HG03159 (cell line): ENCODE results near the gene ARHGDIB.

Source experiments
- ATAC-seq: cut with Tn5 transposase; IDR thresholded peaks from one replicate; pipeline ENCODE4 v1.9.1; 2021; ENCODE audit warnings: mild to moderate bottlenecking, moderate library complexity; ENCODE audit not compliant: unreplicated experiment

The ARHGDIB gene

DNA sequence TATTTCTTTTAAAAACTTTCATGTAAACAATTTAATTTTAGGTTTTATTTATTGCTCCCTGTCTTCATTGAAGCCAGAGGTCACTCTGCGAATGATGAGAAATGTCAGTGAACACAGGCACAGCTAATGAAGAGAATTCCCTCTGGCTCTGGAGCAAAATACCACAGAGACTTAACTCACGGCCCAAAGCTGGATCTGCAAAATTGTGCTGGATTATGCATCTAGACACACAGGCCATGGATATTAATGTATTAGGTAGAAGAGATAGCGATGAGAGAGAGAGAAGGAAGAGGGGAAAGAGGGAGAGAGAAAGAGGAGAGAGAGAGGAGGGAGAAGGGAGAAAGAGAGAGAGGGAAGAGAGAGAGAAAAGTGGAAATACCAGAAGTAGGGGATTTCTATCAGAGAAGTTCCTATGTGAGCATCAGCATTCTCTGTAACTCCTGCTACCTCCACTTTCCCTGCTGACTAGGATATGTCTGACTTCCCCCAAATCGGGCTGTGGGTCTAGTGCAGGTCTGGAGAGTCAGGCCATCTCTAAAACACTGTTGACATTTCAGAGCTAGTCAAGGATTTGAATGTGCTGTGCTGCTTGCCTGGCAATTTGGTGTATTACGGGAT is 3.7 kb downstream of the ARHGDIB start:
- ATAC-seq, result no peak

DNA sequence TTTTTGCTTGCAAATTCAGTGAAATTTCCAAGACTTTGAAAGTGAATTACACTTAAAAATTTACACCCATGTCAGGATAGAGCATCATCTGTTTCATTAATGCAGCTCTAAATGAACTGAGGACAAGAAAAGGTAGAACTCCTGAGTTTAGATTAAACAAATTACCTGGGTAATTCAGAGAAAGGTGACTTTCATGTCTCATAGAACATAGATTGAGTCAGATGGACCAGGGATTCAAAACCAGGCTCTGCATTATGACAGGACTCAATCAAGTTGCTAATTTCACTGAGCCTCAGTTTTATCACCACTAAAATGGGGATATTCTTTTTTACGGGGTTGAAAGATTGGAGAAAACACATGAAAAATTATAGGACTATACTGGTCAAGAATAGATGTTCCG is 4.5 kb downstream of the ARHGDIB start:
- ATAC-seq, result no peak

- ATAC-seq, result peak; percentile 35
These were observed 5.1 kb downstream of the ARHGDIB start for GRCh38 chr12:14956024-14956891.

- ATAC-seq, result no peak
These were observed 7.1 kb downstream of the ARHGDIB start for GRCh38 chr12:14954269-14954668.

- no peak for ATAC-seq
These were observed 7.6 kb downstream of the ARHGDIB start for GRCh38 chr12:14953752-14954151.

DNA sequence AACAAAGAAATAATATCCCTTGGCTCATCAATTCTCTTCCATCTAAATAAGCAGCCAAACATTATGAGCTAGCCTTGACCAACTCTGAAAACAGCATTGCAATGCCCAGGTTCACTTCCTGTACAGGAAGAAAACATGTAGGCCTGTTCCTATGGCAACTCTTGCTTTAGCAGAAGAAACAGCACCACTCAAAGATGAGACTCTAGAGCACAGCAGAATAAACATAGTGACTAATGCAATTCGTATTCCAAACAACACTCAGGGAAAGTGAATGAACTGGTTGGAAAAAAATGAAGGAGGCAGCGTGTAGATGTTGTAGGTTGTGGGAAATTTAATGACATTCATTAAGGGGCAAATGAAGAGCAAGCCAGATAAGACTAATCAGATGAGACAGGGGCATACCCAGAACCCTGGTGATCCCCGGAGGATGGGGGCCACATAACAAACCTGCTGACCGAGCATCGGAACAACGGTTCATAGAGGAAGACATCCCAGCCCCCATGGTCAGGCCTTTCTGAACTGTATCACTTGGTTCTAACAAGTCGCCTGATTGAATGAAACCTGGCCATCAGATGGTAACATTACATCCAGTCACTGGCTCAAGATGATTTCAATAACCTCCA is 9.0 kb downstream of the ARHGDIB start:
- ATAC-seq, result peak; percentile 65

- no peak for ATAC-seq
These were observed 9.6 kb downstream of the ARHGDIB start for GRCh38 chr12:14951851-14952250.

- ATAC-seq, result no peak
These were observed 10.2 kb downstream of the ARHGDIB start for GRCh38 chr12:14950982-14951746.

GRCh38 chr12:14950421-14950820 is 11.0 kb downstream of the ARHGDIB start:
- ATAC-seq, result no peak

DNA sequence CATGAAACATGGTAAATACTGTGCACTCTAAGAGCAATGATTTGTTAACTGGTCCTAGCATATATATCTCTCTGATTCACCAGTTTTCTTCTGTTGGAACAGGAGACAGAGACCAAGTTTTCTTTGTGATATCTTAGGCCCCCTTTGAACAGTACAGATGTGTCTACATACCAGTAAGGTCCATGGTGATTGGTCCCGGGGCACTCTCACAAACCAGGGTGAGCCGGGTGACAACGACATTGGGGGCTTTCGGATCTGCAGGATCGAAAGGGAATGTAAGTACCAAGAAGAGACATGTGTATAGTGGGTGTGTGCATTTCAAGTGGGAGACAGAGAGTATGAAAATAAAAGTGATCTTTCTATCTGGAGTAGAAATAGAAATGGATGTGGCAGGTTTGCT is 11.8 kb downstream of the ARHGDIB start:
- no peak for ATAC-seq

DNA sequence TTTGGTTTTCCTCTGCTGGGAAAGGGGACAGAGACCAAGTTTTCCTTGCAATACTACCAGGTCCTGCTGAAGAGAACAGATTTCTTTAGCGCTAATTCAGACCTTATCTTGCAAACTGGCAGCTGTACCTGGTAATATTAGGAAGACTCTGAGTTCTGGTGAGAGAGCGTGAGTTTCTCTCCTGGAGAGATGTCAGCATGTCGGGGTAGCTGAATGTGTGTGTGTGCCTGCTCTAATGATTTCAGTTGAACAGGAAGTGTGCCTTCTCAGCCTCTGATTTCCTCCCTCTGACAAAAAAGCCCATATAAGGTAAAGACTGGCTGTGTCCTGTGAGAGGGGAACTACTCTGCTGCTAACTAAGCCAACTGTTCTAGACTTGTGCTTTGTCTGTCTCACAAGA is 12.7 kb downstream of the ARHGDIB start:
- peak; percentile 90 for ATAC-seq

GRCh38 chr12:14946861-14947260 is 14.5 kb downstream of the ARHGDIB start:
- no peak for ATAC-seq

DNA sequence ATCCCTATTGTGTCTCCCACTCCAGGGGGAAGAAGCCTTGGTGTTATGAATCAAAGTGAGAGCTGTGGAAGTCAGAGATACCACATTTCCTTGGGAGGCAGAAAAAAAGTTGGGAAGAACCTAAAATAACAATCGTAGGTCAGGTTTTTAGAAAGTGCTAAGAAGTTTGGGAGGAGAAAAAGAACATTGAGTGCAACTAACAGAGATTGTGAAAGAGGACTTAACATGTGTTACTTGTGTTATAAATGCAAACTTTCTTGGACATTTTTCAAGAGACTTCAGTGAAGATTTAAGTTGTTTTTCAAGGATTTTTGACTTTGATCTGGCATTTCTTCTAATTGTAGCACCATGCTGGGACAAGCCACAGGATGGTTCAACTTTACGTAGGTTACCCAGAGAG is 15.2 kb downstream of the ARHGDIB start:
- ATAC-seq, result no peak

DNA sequence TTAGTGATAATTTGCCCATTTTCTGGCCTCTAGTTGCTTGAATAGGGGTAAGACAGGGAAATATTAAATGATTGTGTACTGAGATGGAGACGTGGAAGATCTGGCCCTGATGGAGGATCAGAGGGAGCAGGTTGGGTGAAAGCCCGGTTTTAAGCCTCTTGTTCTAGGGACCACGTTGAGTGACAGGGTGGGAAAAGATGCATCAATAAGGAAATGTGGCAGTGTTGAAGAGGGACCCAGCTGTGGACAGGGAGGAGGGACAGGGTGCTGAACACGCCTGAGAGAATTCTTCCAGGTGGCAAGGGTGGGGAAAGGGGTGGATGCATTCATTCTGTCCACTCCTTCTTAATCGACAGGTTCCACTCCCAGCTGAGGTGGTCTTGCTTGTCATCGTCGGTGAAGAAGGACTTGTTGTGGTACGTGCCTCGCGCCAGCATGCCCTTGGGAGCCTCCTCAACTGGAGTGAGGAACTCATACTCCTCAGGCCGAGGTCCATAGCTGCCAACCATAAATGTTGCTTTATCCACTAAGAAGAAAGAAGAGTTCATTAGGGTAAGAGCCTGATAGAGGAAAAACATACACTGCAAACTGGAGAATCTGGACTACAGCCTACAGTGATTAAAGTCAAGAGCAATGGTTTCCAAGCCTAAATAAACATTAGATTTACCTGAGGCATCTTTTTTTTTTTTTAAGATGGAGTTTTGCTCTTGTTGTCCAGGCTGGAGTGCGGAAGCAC is 19.0 kb downstream of the ARHGDIB start:
- no peak for ATAC-seq

DNA sequence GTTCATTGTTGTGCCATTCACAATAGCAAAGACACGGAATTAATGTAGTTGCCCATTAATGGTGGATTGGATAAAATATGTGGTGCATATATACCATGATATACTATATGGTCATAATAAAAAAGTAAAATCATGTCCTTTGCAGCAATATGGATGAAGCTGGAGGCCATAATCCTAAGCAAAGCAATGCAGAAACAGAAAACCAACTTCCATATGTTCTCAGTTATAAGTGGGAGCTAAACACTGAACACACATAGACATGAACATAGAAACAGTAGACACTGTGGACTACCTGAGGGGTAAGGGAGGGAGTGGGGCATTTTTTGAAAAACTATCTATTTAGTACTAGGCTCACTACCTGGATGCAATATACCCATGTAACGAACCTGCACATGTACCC is 20.0 kb downstream of the ARHGDIB start:
- ATAC-seq, result no peak

GRCh38 chr12:14938301-14938700 is 23.1 kb downstream of the ARHGDIB start, which contains the start of gene ERP27:
ERP27 (minus strand) TSS chr12:14938537; CDS start chr12:14938508, 29 bp downstream.
- no peak for ATAC-seq

DNA sequence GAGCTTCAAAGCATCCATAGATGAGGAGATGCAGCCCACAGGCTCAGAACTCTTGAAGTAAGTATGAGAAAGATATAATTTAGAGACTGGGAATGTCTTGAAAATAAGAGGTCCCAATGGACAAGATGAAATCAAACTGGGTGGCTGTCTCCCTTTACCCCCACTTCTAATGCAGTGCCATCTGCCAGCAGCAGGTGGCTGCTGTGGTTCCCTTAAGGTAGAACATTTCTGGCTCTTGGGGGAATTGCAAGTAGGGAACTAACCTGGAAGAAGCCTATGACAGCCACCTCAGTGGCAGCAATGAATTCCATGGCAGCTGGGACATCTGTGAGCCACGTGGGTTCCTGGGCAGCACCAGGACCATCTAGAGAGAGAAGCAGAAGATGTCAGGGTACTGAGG is 23.7 kb downstream of the ARHGDIB start:
- ATAC-seq, result no peak

GRCh38 chr12:14937014-14937413 is 24.4 kb downstream of the ARHGDIB start:
- ATAC-seq, result no peak

DNA sequence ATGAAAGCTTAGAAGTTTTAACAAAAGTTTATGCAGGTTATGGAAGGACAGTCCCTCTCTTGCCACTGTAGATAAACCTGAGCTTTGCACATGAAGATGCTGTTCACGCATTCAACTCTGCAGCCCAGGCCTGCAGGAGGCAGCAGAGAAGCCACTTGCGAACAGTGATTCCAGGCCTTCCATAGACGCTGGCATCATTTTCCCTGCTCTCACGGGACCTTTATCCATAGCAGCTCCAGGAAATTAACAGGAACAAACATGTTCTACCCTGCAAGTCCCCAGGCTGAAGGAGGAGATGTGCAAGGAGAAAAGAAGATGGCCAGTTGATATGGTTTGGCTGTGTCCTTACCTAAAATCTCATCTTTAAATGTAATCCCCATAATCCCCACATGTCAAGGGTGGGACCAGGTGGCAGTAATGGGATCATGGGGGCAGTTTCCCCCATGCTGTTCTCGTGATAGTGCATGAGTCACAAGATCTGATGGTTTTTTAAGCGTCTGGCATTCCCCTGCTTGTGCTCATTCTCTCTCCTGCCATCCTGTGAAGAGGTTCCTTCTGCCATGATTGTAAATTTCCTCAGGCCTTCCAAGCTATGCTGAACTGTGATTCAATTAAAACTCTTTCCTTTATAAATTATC is 25.1 kb downstream of the ARHGDIB start:
- ATAC-seq, result no peak

- ATAC-seq, result no peak
These were observed 26.4 kb downstream of the ARHGDIB start for GRCh38 chr12:14935031-14935430.
